Spleen (tissue), 7 donors: Measurements from ENCODE around the gene ZCCHC7.

Experiments used
- CTCF ChIP-seq, 11 experiments: fragments of 200-600 bp in 7 of 11; fragments of 450-650 bp in 4 of 11; sonication (generic) in 4 of 11; IDR thresholded peaks in 8 of 11; conservative IDR thresholded peaks in 3 of 11; 1 replicate in 7 of 11; 2 replicates in 4 of 11; pipeline versions ENCODE4 v1.4.0 to v1.8.0; 2016 to 2021; ENCODE audit warnings: antibody characterized with exemption in 11 of 11, inconsistent platforms in 4 of 11, mild to moderate bottlenecking in 1 of 11
- POLR2A ChIP-seq, 3 donors: fragments of 450-650 bp; IDR thresholded peaks; one replicate each; pipeline ENCODE4 v1.5.1; 2017; ENCODE audit warnings: antibody characterized with exemption in 3 of 3, mild to moderate bottlenecking in 1 of 3
- donor health status: DM: no; HTN: no; CAD: no; lungs with moderate emphysema.
- donor health status: DM: no; HTN: no; CAD: no.
- donor health status: DM: no; HTN: no; CAD: no.

GRCh38 chr9:37238122-37238521 is 117.7 kb downstream of the ZCCHC7 start:
- TF ChIP-seq POLR2A (IDR thresholded peaks at IDR 0.05) (no peak), CTCF (IDR thresholded peaks at IDR 0.05 in 8 of 11, conservative IDR thresholded peaks at IDR 0.05 in 3 of 11) (no peak)
